GM12874 (cell line): ENCODE data around the gene SLAMF1.

Experiments
- CTCF ChIP-seq: IDR thresholded peaks from 2 replicates; pipeline ENCODE4 v1.5.1; 2011; ENCODE audit warnings: low read depth, mild to moderate bottlenecking, control low read depth, low read length, moderate library complexity; ENCODE audit not compliant: insufficient read depth

SLAMF1 gene

DNA sequence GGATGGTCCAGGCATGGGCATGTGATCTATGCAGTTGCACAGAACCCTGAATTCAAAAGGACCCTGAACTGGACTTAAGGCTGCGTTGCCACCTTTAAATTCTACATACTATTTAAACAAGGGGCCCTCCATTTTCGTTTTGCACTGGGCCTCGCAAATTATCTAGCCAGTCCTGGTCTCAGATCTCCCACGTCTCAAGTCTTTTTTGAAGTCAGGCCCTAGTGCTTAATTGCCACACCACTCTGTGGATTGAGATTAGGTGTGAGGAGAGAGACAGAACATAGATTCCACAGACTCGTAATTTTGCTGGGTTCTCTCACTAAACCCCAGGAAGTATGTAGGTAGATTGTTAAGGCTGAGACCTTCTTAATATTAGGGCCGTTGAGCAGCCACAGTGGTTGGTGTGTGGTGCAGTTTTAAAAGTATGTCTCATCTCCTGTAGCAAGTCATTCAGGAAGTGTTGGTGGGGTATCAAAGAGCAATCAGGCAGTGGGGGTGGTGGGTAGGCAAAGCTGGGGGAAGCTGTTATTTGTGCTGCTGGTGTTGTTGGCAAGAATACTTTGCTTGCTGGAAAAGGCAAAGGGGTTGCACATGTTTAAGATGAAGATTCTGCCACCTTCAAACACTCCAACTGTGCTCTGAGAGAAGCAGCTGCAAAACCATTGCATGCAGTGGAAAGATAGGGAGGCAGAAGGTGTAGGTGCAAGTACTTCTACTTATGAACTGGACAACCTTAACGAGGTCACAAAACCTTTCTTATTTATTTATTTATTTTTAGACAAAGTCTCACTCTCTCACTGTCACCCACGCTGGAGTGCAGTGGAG, 78.8 kb downstream of the SLAMF1 start:
- no peak for TF ChIP-seq CTCF

DNA sequence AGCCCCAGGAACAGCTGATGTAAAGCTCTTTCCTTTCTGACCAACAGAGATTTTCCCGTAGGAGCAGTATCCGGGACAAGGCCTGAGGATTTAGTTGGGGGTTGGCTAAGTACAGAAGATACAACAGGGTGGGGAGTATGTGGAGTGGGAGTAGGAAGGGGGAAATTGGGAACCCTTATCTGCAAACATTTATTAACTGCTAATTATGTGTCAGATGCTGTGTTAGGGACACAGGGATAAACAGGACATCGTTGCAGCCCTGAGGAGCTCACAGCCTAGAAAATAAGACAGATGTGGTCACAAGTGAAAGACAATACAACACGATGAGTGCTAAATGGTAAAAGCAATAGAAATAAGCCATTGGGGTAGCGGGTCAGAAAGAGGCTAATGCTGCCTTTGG, 79.5 kb downstream of the SLAMF1 start:
- TF ChIP-seq CTCF: no peak

DNA sequence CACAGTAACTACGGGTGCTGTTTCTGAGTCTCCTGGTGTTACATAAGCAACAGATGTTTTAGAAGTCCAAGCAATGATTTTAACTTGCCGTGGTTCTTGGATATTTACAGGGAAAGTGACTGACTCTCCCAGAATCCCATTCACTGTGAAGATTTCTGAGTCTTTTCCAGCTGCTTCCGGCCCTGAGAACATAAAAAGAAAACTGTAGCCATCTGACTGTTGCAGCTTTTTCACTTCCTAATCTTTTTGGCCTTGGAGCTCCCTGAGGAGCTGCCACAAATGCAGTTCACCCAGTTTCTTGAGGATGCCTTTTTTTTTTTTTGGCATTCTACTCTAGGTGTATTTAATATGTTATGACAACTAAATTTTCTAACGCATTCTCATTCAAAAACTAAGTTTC, 81.3 kb downstream of the SLAMF1 start:
- no peak for TF ChIP-seq CTCF

DNA sequence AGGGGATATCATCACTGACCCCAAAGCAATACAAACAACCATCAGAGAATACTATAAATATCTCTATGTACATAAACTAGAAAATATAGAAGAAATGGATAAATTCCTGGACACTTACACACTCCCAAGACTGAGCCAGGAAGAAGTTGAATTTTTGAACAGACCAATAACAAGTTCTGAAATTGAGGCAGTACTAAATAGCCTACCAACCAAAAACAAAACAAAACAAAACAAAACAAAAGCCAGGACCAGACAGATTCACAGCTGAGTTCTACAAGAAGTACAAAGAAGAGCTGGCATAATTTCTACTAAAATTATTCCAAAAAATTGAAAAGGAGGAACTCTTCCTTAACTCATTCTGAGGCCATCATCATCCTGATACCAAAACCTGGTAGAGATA, 86.0 kb downstream of the SLAMF1 start:
- no peak for TF ChIP-seq CTCF

GRCh38 chr1:160560045-160560705, 86.7 kb downstream of the SLAMF1 start:
- no peak for TF ChIP-seq CTCF

GRCh38 chr1:160558660-160559380, 88.0 kb downstream of the SLAMF1 start:
- TF ChIP-seq CTCF: no peak
